Nephron (organoid): ENCODE measurements around the gene CABP4.

Experiments used
- H3K27ac Mint-ChIP-seq, 3 experiments: 2 replicates each; pipeline ENCODE4 v1.8.0; 2020; ENCODE audit warnings: mixed read lengths in 3 of 3, mild to moderate bottlenecking in 2 of 3, moderate library complexity in 1 of 3
- H3K27me3 Mint-ChIP-seq: 2 replicates; pipeline ENCODE4 v1.8.0; 2021; ENCODE audit warnings: low read depth, mild to moderate bottlenecking, moderate library complexity, mixed read lengths
- H3K36me3 Mint-ChIP-seq: 2 replicates; pipeline ENCODE4 v1.8.0; 2020; ENCODE audit warnings: low read depth, mixed read lengths
- H3K4me1 Mint-ChIP-seq: 2 replicates; pipeline ENCODE4 v1.8.0; 2020; ENCODE audit warnings: mixed read lengths
- H3K4me3 Mint-ChIP-seq, 3 experiments: 2 replicates each; pipeline ENCODE4 v1.8.0; 2020; ENCODE audit warnings: mild to moderate bottlenecking in 3 of 3, mixed read lengths in 3 of 3, moderate library complexity in 2 of 3
- H3K9me3 Mint-ChIP-seq: 2 replicates; pipeline ENCODE4 v1.8.0; 2020; ENCODE audit warnings: mixed read lengths
- CTCF ChIP-seq, 3 experiments: fragments of 200-600 bp; sonication (generic); IDR thresholded peaks; one replicate each; pipeline ENCODE4 v1.5.0; 2021; ENCODE audit warnings: antibody characterized with exemption in 3 of 3; ENCODE audit not compliant: unreplicated experiment in 3 of 3

Gene CABP4

GRCh38 chr11:67508486-67509121 is 53.5 kb downstream of the CABP4 start:
- Mint-ChIP-seq H3K36me3 (no peaks in the 10 kb centered on the region), H3K27ac (peak overlapping the region; percentile 80 to 97 (median 94)), H3K27me3 (peaks cover 16% of the 10 kb centered on the region), H3K4me3 (peak overlapping the region; percentile 88 to 94 (median 90)), H3K9me3 (no peaks in the 10 kb centered on the region), H3K4me1 (peaks cover 20% of the 10 kb centered on the region)
- no peak for TF ChIP-seq CTCF (IDR thresholded peaks at IDR 0.05; ENCODE audit: unreplicated experiment in 3 of 3)

- H3K4me3 Mint-ChIP-seq, result peak overlapping the region; percentile 75 to 88 (median 78)
- H3K9me3 Mint-ChIP-seq, result no peaks in the 10 kb centered on the region
- no peaks in the 10 kb centered on the region for H3K36me3 Mint-ChIP-seq
- H3K27ac Mint-ChIP-seq, result peak overlapping the region in 1 of 3 experiments; percentile 80
- H3K27me3 Mint-ChIP-seq, result peaks cover 21% of the 10 kb centered on the region
- H3K4me1 Mint-ChIP-seq, result peaks cover 20% of the 10 kb centered on the region
- no peak for TF ChIP-seq CTCF (IDR thresholded peaks at IDR 0.05; ENCODE audit: unreplicated experiment in 3 of 3)
Observed at GRCh38 chr11:67510023-67510345, 54.8 kb downstream of the CABP4 start.
